ENCODE results near the gene NR2E1. TPM values are rescaled to one million over a fixed set of nuclear protein-coding genes. Genes with fewer than 3 reads are reported as not detected.

The NR2E1 gene
- total RNA-seq, 2 experiments from 2014 or later, result not detected

DNA sequence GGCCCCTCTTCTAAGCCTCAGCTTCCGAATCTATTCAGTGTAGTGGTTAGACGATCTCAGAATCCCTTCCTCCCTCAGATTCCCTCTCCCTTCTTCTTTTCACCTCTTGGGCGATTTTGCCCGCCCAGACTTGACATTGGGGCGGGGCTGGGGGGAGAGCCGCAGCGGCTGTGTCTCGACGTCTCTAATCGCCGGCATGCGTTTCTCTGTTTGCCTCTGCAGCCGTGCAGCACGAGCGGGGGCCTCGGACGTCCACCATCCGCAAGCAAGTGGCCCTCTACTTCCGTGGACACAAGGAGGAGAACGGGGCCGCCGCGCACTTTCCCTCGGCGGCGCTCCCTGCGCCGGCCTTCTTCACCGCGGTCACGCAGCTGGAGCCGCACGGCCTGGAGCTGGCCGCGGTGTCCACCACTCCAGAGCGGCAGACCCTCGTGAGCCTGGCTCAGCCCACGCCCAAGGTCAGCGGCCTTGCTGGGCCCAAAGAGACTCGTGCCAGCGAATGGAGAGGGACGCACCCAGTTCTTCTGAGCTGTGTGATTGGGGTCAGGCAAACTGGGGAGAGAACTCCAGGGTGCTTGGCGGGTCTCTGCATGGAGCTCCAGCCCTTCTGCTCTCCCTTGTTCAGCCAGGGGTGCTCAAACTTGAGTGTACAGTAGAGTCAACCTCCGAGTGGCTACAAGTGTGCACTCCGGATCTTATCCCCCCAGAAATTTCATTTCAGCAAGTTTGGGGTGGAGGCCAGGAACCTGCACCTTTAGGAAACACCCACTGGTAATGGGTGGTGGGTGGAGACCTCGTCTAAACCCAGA is 10.7 kb downstream of the NR2E1 start:
- intact Hi-C loops (cut with micrococcal nuclease), result loop anchor here (5.0 kb wide), 1 partner anchor 351 kb away; no protein-coding TSS in a partner anchor
- H3K27me3 Mint-ChIP-seq, result peaks cover 76% of the 10 kb centered on the region
- H3K36me3 Mint-ChIP-seq, result no peaks in the 10 kb centered on the region
- ChIA-PET POLR2A (no interaction called here), CTCF (interaction anchor here (1.1 to 1.7 kb wide), 5 partner anchors 14 to 321 kb away, joined by 3 to 13 read pairs (median 3); no protein-coding TSS in a partner anchor)
- H3K4me3 Mint-ChIP-seq, result peak overlapping the region; percentile 43
- DNase-seq, result no peak
- peaks cover 14% of the 10 kb centered on the region for H3K4me1 Mint-ChIP-seq (ENCODE audit: low read depth)
- H3K27ac Mint-ChIP-seq, result no peak overlapping the region
- H3K9me3 Mint-ChIP-seq, result no peaks in the 10 kb centered on the region

DNA sequence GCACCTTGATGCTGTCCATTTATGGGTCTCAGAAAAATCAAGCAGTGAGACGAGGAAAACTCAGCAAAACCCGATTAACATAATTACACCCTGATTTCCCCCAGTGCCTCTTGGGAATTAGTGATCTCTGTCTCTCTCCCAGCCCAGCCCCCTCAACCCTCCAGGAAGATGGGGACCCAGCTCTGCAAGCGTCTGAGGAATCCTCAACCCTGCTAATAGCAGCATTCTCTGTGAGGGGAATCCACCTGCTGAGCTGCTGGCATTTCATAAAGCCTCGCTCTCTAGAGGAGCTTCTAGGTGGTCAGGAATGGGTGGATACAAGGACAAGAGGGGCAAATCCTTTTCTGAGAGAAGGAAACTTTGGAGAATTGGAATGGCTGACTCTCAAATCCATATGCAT is 13.9 kb downstream of the NR2E1 start:
- H3K27ac Mint-ChIP-seq, result no peak overlapping the region
- peaks cover 14% of the 10 kb centered on the region for H3K4me1 Mint-ChIP-seq (ENCODE audit: low read depth)
- POLR2A ChIA-PET, result no interaction called here
- intact Hi-C loops (cut with micrococcal nuclease), result loop anchor here (5.0 kb wide), 1 partner anchor 348 kb away; no protein-coding TSS in a partner anchor
- no peaks in the 10 kb centered on the region for H3K9me3 Mint-ChIP-seq
- H3K27me3 Mint-ChIP-seq, result peaks cover 59% of the 10 kb centered on the region
- peaks cover 2% of the 10 kb centered on the region for H3K36me3 Mint-ChIP-seq
- DNase-seq, result no peak
- CTCF ChIA-PET, result no interaction called here
- H3K4me3 Mint-ChIP-seq, result no peak overlapping the region

DNA sequence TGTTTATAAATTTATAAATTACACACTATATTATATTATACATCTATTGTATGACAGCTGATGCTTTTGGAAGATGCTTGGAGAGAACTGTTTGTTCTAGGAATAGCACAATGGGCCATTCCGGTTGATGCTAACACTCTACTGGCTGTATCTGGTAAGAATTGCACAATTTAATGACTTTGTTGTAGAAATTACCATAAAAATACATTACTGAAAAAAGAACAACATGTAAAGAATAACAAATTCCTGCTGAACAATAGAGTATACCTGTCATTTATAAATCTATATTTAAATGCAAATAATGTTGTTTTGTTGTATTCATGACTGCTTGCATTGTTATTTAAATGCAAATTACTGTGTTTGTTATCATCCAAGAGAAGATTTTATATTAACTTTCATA is 14.4 kb downstream of the NR2E1 start:
- Mint-ChIP-seq H3K27me3 (peaks cover 56% of the 10 kb centered on the region), H3K36me3 (peaks cover 2% of the 10 kb centered on the region), H3K4me3 (no peak overlapping the region), H3K4me1 (ENCODE audit: low read depth) (peaks cover 10% of the 10 kb centered on the region), H3K27ac (no peak overlapping the region), H3K9me3 (no peaks in the 10 kb centered on the region)
- intact Hi-C loops (cut with micrococcal nuclease), result no loop called here
- no peak for DNase-seq
- ChIA-PET CTCF (no interaction called here), POLR2A (no interaction called here)

DNA sequence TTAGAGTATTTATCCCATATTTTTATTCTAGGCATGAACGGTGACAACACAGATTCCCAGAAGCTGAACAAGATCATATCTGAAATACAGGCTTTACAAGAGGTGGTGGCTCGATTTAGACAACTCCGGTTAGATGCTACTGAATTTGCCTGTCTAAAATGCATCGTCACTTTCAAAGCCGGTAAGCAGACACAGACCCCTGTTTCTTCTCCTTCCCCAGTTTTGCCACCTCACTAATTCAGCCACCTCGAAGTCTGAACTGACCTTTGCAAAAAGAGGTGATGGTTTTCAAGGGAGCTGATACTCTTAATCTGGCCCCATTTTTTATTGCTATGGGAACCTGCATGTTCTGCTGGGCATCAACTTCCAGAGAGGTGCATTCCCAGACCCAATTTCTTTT is 15.0 kb downstream of the NR2E1 start:
- intact Hi-C loops (cut with micrococcal nuclease), result no loop called here
- Mint-ChIP-seq H3K9me3 (no peaks in the 10 kb centered on the region), H3K27ac (no peak overlapping the region), H3K27me3 (peaks cover 51% of the 10 kb centered on the region), H3K36me3 (peaks cover 2% of the 10 kb centered on the region), H3K4me3 (no peak overlapping the region), H3K4me1 (ENCODE audit: low read depth) (peaks cover 6% of the 10 kb centered on the region)
- POLR2A ChIA-PET, result no interaction called here
- no peak for DNase-seq
- CTCF ChIA-PET, result no interaction called here

DNA sequence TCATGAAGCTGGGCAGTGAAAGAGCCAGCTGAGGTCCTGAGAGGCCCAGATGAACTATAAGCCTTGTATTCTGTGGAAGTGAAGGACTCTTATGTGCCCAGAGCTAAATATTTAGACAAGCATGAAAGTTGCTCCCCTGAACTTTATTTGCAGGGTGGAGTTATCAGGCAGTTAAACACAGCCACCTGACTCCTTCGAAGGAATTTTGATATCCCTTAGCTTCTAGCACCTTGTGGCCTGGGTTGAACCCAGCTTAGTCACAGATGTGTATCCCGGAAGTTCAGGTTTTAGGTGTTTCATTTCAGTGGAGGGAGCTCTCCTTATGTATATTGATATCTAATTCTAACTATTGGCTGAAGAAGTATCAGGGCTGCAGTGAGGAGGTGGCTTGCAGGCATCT is 20.4 kb downstream of the NR2E1 start:
- intact Hi-C loops (cut with micrococcal nuclease), result no loop called here
- CTCF ChIA-PET, result no interaction called here

DNA sequence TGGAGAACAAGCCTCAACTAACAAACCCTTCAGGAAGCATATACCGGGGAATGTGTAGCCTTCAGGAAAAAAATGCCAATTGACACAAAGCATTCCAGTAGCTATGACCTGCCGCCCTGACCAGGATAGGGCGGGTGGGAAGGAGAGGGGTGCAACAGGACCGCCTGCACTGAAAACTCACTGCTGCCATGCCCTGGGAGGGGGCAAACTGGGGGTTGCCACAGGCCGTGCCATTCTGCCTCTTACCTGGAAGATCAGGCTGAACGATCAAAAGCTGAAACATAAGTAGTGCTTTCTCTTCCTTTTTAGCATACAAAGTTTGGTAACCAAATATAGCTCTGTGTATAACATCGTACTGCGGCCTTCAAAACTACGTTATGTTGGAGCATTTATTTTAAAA is 21.7 kb downstream of the NR2E1 start:
- ChIA-PET CTCF (no interaction called here), POLR2A (no interaction called here)
- Mint-ChIP-seq H3K9me3 (no peaks in the 10 kb centered on the region), H3K27me3 (peaks cover 14% of the 10 kb centered on the region), H3K4me3 (no peak overlapping the region), H3K36me3 (no peaks in the 10 kb centered on the region), H3K4me1 (ENCODE audit: low read depth) (no peaks in the 10 kb centered on the region), H3K27ac (no peak overlapping the region)
- no peak for DNase-seq
- intact Hi-C loops (cut with micrococcal nuclease), result no loop called here

More for the DNA sequence above, 20.4 kb downstream of the NR2E1 start:
- Mint-ChIP-seq H3K27ac (no peak overlapping the region), H3K27me3 (peaks cover 17% of the 10 kb centered on the region), H3K9me3 (no peaks in the 10 kb centered on the region), H3K36me3 (peaks cover 2% of the 10 kb centered on the region), H3K4me1 (ENCODE audit: low read depth) (no peaks in the 10 kb centered on the region), H3K4me3 (no peak overlapping the region)
- DNase-seq, result no peak
- POLR2A ChIA-PET, result no interaction called here

DNA sequence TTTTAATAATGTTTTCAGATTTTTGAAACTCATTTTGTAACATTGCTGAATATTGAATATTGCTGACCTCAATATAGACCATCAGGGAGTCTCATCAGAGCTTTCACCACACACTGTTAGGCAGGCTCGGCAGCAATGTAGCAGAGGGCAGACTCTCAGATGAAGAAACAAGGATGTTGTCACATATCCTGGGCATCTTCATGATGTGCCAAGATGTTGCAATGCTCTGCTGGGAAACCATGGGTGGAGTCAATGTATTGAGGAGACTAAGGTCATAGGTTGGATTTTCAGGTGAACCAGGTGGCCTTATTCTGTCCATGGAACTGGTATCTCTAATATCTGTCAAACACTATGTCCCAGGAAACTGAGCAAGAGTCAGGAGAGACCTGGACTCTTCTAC is 27.3 kb downstream of the NR2E1 start:
- Mint-ChIP-seq H3K27ac (no peak overlapping the region), H3K27me3 (peaks cover 8% of the 10 kb centered on the region), H3K4me1 (ENCODE audit: low read depth) (no peaks in the 10 kb centered on the region), H3K36me3 (no peaks in the 10 kb centered on the region), H3K9me3 (no peaks in the 10 kb centered on the region), H3K4me3 (no peak overlapping the region)
- ChIA-PET POLR2A (no interaction called here), CTCF (interaction anchor here (1.1 kb wide), 1 partner anchor 299 kb away, joined by 4 read pairs; no protein-coding TSS in a partner anchor)
- intact Hi-C loops (cut with micrococcal nuclease), result no loop called here
- no peak for DNase-seq

DNA sequence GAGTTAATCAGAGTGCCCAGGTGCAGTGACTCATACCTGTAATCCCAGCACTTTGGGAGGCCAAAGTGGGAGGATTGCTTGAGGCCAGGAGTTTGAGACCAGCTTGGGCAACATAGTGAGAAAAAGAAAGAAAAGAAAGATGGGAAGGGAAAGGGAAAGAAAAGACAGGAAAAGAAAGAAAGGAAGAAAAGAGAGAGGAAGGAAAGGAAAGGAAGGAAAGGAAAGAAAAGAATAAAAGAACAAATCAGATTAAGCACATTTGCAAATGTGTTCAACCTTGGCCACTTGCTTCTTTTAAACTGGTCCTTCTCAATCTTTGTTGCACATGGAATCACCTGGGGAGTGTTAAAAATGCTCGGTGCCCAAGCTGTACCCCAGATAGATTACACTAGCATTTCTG is 28.0 kb downstream of the NR2E1 start:
- Mint-ChIP-seq H3K4me1 (ENCODE audit: low read depth) (no peaks in the 10 kb centered on the region), H3K4me3 (no peak overlapping the region), H3K27me3 (peaks cover 8% of the 10 kb centered on the region), H3K27ac (no peak overlapping the region), H3K36me3 (no peaks in the 10 kb centered on the region), H3K9me3 (no peaks in the 10 kb centered on the region)
- CTCF ChIA-PET, result interaction anchor here (1.1 kb wide), 1 partner anchor 298 kb away, joined by 4 read pairs; no protein-coding TSS in a partner anchor
- POLR2A ChIA-PET, result no interaction called here
- intact Hi-C loops (cut with micrococcal nuclease), result no loop called here
- no peak for DNase-seq

DNA sequence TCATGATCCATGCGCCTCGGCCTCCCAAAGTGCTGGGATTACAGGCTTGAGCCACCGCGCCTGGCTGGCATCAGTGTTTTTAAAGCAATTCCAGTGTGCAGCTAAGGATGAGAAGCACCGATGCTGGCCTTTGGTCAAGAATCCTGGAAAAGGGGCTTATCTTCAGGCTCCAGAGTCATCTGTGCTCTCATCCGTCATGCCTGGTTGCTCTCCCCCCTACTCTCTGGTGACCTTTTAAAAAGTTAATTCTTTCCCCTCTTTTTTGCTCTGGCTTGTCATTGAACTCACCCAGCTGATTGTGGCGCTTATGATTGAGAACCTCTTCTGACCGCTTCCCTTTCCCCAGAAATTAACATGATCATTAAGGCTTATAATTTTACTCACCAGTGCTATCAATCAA is 28.7 kb downstream of the NR2E1 start:
- CTCF ChIA-PET, result no interaction called here
- DNase-seq, result no peak
- Mint-ChIP-seq H3K9me3 (no peaks in the 10 kb centered on the region), H3K4me3 (no peak overlapping the region), H3K27me3 (peaks cover 5% of the 10 kb centered on the region), H3K27ac (no peak overlapping the region), H3K4me1 (ENCODE audit: low read depth) (no peaks in the 10 kb centered on the region), H3K36me3 (no peaks in the 10 kb centered on the region)
- intact Hi-C loops (cut with micrococcal nuclease), result no loop called here
- POLR2A ChIA-PET, result no interaction called here

DNA sequence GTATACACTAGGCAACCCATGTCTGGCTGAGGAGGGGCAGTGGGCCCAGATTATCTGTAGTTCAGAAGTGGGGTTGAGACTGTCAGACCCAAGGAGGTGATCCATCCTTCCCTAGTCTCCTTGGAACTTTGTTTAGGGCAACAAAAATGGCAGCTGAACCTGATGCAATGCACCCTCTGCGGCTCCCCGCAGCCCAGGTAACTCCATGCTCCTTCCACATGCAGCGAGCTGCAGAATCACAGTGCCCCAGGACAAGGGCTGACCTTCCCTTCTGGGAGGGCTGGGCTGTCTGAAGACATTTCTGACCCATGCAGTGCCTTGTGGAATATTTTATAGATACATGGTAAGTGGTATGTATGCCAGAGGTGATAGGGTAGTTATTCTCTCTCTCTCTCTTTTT is 29.4 kb downstream of the NR2E1 start:
- Mint-ChIP-seq H3K27ac (no peak overlapping the region), H3K36me3 (no peaks in the 10 kb centered on the region), H3K4me3 (no peak overlapping the region), H3K4me1 (ENCODE audit: low read depth) (no peaks in the 10 kb centered on the region), H3K9me3 (no peaks in the 10 kb centered on the region), H3K27me3 (peaks cover 3% of the 10 kb centered on the region)
- ChIA-PET POLR2A (no interaction called here), CTCF (no interaction called here)
- intact Hi-C loops (cut with micrococcal nuclease), result no loop called here
- DNase-seq, result no peak

DNA sequence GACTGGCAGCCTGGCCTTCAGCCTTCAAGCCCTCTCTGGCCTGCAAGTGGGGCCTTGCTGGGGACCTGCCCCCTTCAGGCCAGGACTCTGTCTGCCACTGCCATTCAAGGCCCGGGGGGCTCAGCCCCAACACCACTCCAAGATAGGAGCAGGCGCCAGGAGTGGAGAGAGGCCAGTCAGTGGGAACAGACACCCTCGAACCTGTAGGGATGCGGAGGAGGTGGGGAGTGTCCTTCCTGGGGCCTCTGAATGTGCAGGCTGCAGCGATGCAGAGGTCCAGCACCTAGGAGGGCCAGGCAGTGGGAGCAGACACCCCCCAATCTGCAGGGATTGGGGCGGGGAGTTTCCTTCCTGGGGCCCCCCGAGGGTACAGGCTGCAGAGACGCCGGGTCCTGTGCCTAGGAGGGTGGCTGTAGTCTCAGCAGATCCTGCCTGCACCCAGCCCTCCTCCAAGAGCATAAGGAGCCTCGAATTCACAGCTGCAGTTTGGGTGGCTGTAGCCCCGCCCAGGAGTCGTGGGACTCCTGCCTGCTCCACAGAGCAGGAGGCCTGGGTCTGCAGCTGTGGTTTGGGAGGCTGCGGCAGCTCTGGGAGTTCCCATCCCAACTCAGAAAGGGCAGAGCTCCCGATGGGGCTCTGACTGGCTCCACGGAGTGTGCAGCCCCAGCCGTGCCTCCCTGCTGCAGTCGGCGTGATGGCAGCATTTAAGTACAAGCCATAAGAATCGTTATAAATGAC is 33.1 kb downstream of the NR2E1 start:
- CTCF ChIA-PET, result no interaction called here
- POLR2A ChIA-PET, result no interaction called here
- Mint-ChIP-seq H3K27me3 (no peaks in the 10 kb centered on the region), H3K27ac (no peak overlapping the region), H3K4me1 (ENCODE audit: low read depth) (no peaks in the 10 kb centered on the region), H3K4me3 (no peak overlapping the region), H3K36me3 (peaks cover 6% of the 10 kb centered on the region), H3K9me3 (no peaks in the 10 kb centered on the region)
- intact Hi-C loops (cut with micrococcal nuclease), result no loop called here
- DNase-seq, result no peak

DNA sequence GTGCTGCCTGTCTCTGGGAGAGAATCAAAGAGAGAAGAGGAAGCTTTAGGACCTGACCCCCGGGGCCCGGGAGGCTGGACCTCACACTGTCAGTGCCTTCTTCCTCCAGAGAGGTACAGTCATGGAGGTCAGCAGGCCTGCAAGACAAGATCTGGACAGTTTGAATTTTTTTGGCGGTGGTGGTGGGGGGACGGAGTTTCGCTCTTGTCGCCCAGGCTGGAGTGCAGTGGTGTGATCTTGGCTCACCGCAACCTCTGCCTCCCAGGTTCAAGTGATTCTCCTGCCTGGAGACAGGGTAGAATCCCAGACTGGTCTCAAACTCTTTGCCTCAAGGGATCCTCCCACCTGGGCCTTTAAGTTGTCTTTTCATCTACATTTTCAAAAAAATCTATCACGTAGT is 34.4 kb downstream of the NR2E1 start:
- peaks cover 6% of the 10 kb centered on the region for H3K36me3 Mint-ChIP-seq
- no peak for DNase-seq
- CTCF ChIA-PET, result no interaction called here
- H3K27ac Mint-ChIP-seq, result no peak overlapping the region
- no peaks in the 10 kb centered on the region for H3K27me3 Mint-ChIP-seq
- intact Hi-C loops (cut with micrococcal nuclease), result no loop called here
- no peaks in the 10 kb centered on the region for H3K4me1 Mint-ChIP-seq (ENCODE audit: low read depth)
- no peak overlapping the region for H3K4me3 Mint-ChIP-seq
- POLR2A ChIA-PET, result no interaction called here
- H3K9me3 Mint-ChIP-seq, result no peaks in the 10 kb centered on the region

DNA sequence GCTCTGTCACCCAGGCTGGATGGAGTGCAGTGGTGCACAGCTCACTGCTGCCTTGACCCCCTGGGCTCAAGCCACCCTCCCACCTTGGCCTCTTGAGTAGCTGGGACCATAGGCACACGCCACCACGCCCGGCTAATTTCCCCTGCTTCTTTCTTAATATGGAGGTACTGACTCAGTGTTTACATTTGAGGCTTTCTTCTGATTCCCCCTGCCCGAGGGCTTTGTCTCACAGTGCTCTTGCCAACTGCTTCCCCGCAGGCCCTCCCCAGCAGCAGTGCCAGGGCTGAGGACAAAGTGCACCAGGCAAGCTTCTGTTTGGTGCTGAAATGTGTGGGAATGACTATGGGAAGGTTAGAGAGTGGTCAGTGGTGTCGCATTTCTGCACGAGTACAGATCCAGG is 34.8 kb downstream of the NR2E1 start:
- peaks cover 6% of the 10 kb centered on the region for H3K36me3 Mint-ChIP-seq
- H3K9me3 Mint-ChIP-seq, result no peaks in the 10 kb centered on the region
- H3K27me3 Mint-ChIP-seq, result no peaks in the 10 kb centered on the region
- H3K4me1 Mint-ChIP-seq (ENCODE audit: low read depth), result no peaks in the 10 kb centered on the region
- DNase-seq, result no peak
- POLR2A ChIA-PET, result no interaction called here
- no peak overlapping the region for H3K4me3 Mint-ChIP-seq
- CTCF ChIA-PET, result no interaction called here
- no peak overlapping the region for H3K27ac Mint-ChIP-seq
- intact Hi-C loops (cut with micrococcal nuclease), result no loop called here
